Smooth muscle cell of the brain vasculature (primary cell): Measurements from ENCODE around the gene CDH23.

ENCODE experiments used
- DNase-seq: peaks from one replicate; pipeline ENCODE4 v3.0.0-alpha.2; 2012; ENCODE audit warnings: low read depth, low spot score

The CDH23 gene

GRCh38 chr10:71603754-71604153, 207.0 kb downstream of the CDH23 start:
- DNase-seq: no peak

GRCh38 chr10:71604324-71605018, 207.8 kb downstream of the CDH23 start:
- no peak for DNase-seq

- no peak for DNase-seq
Observed at GRCh38 chr10:71605263-71605962, 208.7 kb downstream of the CDH23 start.

- DNase-seq: no peak
Observed at GRCh38 chr10:71606257-71607081, 209.7 kb downstream of the CDH23 start.

GRCh38 chr10:71607082-71607443, 210.3 kb downstream of the CDH23 start:
- no peak for DNase-seq

- no peak for DNase-seq
Observed at GRCh38 chr10:71608819-71609768, 212.4 kb downstream of the CDH23 start.

GRCh38 chr10:71610651-71611050, 213.9 kb downstream of the CDH23 start:
- DNase-seq: no peak

GRCh38 chr10:71611131-71611530, 214.4 kb downstream of the CDH23 start:
- no peak for DNase-seq

GRCh38 chr10:71611709-71612422, 215.1 kb downstream of the CDH23 start:
- DNase-seq: no peak

GRCh38 chr10:71613261-71613777, 216.6 kb downstream of the CDH23 start:
- DNase-seq: no peak

GRCh38 chr10:71613877-71614276, 217.2 kb downstream of the CDH23 start:
- DNase-seq: no peak

GRCh38 chr10:71614946-71615345, 218.2 kb downstream of the CDH23 start:
- DNase-seq: no peak

- DNase-seq: no peak
Observed at GRCh38 chr10:71615538-71616329, 219.0 kb downstream of the CDH23 start.

- no peak for DNase-seq
Observed at GRCh38 chr10:71616817-71617654, 220.3 kb downstream of the CDH23 start.

GRCh38 chr10:71618176-71618575, 221.5 kb downstream of the CDH23 start:
- no peak for DNase-seq

- DNase-seq: no peak
Observed at GRCh38 chr10:71618598-71618997, 221.9 kb downstream of the CDH23 start.

GRCh38 chr10:71620642-71621041, 223.9 kb downstream of the CDH23 start:
- DNase-seq: no peak

- DNase-seq: no peak
Observed at GRCh38 chr10:71621231-71622153, 224.8 kb downstream of the CDH23 start.
